CD4-positive, alpha-beta T cell treated with Interleukin-17A for 4 hours (primary cell): ENCODE measurements around the gene FSD2.
"Not testable (repeated sequence)": the region's sequence is repeated elsewhere in the genome, so short reads cannot be mapped to it uniquely, and the experiment has no call there.

ENCODE experiments used
- DNase-seq: peaks from one replicate; pipeline ENCODE4 v3.0.0-alpha.2; 2020; ENCODE audit warnings: mixed read lengths

Gene FSD2

GRCh38 chr15:82789491-82789890 lies 16.4 kb downstream of the FSD2 start:
- no peak for DNase-seq

DNA sequence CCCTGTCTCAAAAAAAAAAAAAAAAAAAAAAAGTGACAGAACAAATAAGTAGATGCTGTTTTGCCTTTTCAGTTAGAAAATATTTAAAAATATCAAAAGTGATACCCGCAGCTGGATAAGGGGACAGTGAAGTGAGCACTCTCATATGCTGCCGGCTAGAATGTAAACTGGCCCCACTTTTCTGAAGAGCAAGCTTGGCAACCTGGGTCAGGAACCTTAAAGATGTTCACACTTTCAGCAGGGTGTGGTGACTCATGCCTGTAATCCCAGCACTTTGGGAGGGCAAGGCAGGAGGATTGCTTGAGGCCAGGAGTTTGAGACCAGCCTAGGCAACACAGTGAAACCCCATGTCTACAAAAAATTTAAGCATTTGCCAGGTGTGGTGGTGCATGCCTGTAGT lies 17.4 kb downstream of the FSD2 start:
- DNase-seq: no peak

GRCh38 chr15:82781349-82781748 lies 24.5 kb downstream of the FSD2 start:
- DNase-seq: no peak

DNA sequence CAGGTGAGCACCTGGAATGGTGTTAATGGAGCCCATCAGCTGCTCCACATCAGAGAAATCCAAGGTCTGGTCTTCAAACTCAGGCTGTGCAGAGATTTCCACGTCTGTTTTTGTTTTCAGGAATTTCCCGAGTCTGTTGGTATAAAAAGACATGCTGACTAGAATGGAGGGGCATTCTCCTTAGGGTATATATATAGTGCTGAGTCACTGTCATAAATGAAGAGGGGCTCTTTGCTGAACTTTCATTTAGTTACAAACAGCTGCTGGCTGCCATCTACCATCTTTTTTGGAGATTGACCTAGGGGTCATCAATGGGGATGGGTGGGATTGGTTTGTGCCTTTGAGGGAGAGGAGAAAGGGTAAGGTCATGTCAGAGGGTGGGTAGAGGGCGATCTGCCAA lies 27.1 kb downstream of the FSD2 start:
- DNase-seq: no peak

DNA sequence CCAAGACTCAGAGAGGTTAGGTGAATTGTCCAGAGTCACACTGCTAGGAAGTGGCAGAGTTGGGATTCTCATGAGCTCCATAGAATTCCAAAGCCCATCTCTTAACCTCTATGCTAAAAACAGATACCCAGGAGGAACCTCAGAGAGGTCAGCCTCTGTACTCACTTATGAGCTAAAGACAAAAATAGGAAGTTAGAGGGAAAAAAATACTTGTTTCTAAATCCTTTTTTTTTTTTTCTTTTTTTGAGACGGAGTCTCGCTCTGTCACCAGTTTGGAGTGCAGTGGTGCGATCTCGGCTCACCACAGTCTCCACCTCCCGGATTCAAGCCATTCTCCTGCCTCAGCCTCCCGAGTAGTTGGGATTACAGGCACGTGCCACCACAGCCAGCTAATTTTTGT lies 31.4 kb downstream of the FSD2 start:
- DNase-seq: no peak

- no peak for DNase-seq
Measured at GRCh38 chr15:82771789-82772607, 33.9 kb downstream of the FSD2 start.

- DNase-seq: no peak
Measured at GRCh38 chr15:82768414-82769054, 37.3 kb downstream of the FSD2 start.

GRCh38 chr15:82767163-82767829 lies 38.6 kb downstream of the FSD2 start:
- no peak for DNase-seq

DNA sequence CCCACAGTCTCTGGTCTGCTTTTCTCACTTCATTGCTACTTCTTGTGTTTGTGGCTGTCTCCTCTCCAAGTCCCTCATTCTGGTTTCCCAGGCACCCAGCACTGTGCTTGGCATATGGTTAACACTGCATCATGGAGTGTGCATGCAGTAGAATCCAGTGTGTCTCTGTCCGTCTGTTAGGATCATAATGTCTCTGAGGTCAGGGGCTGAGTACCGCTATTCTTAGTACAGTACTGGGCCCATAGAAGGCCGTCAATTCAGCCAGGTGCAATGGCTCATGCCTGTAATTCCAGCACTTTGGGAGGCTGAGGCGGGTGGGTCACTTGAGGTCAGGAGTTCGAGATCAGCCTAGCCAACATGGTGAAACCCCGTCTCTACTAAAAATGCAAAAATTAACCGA lies 39.7 kb downstream of the FSD2 start:
- not testable (repeated sequence) for DNase-seq

- DNase-seq: no peak
Measured at GRCh38 chr15:82764740-82765139, 41.1 kb downstream of the FSD2 start.

GRCh38 chr15:82764117-82764490 lies 41.8 kb downstream of the FSD2 start:
- DNase-seq: no peak

DNA sequence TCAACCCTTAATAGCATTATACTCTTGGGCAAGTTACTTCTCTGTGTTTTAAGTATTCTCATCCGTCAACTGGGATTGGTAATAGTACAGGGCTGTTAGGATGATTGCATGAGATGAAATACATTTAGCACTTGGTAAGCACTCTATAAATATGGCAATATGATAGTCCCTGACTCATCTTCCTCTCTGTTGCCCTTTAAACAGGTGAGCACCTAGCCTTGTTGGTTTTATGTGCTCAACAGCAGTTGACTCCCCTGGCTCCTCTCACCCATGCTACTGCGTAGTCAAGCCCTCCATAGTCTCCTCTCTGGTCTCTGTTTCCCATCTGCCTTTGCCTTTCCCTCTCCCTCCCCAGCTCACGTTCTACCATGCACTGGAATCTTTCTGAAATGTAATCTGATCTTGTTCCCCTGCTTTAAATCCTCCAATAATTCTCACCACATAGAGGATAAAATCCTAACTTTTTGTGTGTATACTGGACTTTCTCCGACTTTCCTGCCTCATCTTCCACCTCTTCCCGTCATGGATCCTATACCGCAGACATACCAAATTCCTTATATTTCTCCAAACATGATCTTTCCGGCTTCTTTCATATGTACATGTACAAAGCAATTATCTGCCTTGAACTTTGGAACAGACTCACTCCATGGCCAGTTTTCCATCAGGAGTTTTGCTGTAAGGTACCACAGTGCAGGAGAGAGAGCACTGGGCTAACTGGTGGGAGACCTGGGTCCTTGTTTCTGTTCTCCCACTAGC lies 42.3 kb downstream of the FSD2 start:
- DNase-seq: no peak

DNA sequence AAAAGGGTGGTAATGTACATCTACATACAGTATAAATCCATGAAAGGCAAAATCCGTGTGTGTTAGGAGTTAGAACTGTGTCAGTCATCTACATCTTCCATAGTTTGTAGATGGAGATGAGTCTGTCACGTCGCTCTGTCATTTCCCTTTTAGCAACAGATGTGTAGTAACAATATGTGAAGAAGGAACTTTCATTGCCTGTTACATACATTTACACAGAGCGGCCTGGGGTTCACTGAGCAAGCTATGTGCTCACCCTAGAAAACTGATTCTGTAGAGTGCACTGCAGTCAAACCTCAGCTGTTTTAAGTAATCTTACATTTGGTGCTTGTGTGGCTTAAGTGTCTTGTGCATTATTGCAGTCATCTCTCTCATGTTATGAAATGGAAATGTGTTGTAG lies 54.6 kb downstream of the FSD2 start:
- DNase-seq: no peak

- DNase-seq: peak; percentile 9
Measured at GRCh38 chr15:82750831-82751180, 55.1 kb downstream of the FSD2 start.

DNA sequence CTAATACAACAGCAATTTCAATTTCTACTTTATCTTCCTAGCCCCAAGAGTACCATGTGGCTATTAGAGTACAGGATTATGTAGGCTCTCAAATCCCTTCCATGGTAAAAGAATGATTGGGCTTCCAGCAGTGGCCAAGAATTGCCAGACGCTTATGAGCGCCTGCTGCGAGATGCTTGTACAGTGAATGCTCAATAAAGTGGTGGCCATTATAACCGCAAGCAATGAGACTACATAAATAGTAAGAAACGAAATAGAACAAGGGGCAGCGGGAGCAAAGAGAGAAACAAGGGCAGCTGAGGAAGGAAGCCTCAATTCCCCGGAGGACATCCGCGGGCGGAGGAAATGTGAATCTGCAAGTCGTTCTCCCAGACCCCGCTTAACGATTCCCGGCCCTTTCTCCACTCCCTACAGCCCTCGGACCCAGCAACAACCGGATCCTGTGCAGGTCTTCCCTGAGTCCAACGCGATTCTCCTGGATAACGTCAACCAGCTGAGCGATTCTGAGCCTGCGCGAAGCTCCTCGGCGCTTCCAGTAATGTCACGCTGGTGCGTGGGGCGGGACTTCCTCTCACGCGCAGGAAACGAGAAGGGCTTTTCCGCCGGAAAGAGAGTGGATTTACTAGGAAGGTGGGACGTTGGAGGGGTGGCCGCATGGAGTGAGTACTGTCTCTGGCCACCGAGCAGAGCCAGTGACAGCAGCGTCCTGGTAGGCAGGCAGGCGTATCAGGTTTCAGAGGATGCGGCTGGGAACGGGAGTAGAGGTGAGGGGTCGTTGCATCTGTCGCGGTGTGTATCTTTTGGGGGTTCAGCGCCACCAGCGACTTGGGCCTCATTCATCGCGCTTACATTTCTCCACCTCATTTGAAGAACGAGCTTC lies 55.7 kb downstream of the FSD2 start:
- DNase-seq: peak; percentile 87

DNA sequence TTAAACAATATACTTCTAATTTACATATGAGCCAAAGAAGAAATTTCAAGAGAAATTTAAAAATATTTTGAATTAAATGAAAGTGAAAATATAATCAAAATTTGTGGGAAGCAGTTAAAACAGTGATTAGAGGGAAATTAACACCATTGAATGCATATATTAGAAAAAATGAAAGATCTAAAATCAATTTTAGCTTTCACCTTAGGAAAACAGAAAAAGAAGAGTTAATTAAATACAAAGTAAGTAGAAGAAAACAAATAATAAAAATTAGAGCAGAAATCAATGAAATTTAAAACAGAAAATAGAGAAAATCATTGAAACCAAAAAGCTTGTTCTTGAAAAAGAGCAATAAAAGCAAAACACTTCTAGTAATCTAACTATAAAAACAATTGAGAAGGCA lies 57.6 kb downstream of the FSD2 start:
- DNase-seq: no peak

DNA sequence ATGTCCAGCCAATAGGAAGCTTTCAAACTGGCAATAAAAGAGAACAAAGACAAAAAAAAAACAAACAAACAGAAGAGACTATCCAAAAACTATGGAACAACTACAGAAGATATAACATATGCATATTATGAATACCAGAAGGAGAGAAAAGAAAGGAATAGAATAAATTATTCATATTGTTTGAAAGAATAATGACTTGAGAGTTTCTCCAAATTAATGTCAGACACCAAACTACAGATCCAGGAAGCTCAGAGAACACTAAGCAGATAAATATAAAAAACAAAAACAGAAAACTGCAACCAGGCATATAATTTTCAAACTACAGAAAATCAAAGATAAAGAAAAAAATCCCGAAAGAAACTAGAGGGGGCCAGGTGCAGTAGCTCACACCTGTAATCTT lies 62.1 kb downstream of the FSD2 start:
- no peak for DNase-seq

GRCh38 chr15:82742134-82742533 lies 63.7 kb downstream of the FSD2 start:
- DNase-seq: no peak

DNA sequence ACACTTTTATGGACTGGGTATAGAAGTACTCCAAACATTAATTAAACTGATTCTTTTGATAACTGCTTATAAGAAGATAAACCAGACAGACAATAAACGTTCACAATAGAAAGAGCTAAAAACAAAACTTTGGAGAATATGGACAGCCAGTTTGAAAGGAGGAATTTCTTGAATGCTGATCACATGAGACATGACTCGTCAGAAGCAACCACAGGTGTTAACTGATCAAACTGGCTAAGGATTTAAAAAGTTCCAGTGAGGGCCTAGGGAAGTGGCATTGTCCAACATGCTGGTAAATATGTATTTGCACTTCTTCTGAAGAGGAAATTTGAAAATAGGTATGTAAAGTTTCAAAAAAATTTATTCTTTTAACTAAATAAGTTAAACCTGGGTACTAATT lies 66.8 kb downstream of the FSD2 start:
- DNase-seq: no peak

DNA sequence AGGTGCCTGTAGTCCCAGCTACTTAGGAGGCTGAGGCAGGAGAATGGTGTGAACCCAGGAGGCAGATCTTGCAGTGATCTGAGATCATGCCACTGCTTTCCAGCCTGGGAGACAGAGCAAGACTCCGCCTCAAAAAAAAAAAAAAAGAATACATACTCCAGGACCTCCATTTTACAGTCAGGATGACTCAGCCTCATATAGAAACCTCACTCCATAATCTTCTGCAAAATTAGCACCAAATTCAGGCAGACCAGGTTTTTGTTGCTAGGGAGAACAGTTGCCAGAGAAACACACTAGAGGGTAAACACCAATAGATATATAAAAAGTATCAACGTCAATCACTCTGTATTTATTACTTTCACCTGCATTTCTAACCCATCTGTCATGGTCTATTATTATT lies 67.9 kb downstream of the FSD2 start:
- DNase-seq: no peak

GRCh38 chr15:82731527-82731926 lies 74.3 kb downstream of the FSD2 start:
- no peak for DNase-seq

DNA sequence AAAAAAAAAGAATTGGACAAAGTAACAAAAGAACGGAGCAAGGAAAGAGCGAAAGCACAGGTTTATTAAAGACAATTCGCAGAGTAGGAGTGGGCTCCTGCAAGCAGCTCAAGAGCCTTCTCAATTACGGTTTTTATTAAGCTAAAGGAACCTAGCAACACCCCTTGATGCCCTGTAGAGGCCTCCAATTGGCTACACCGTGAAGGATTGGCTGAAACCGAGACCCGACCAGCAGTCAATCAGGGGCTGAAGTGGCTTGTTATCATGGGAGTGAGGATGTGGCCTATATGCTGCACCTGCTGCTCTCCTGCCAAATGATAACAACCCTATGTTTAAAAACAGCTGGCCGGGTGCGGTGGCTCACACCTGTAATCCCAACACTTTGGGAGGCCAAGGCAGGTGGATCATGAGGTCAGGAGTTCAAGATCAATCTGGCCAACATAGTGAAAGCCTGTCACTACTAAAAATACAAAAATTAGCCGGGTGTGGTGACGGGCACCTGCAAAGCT lies 75.8 kb downstream of the FSD2 start:
- DNase-seq: no peak
